AG04450 (cell line): Measurements from ENCODE around the gene CAPN13. TPM values are rescaled to one million over a fixed set of nuclear protein-coding genes. Genes with fewer than 3 reads are reported as not detected.

ENCODE experiments used
- CTCF ChIA-PET: fragments of 300-600, 350-600 bp; formaldehyde crosslinking; extraction: SDS; loops from one replicate; lab custom pipeline; 2022; ENCODE audit warnings: antibody characterized with exemption, inconsistent platforms; lab: Charles Lee
- POLR2A ChIA-PET: fragments of 350-600 bp; formaldehyde crosslinking; extraction: SDS; loops from one replicate; lab custom pipeline; 2021; ENCODE audit warnings: antibody characterized with exemption, inconsistent platforms; lab: Yijun Ruan, JAX
- DNase-seq: peaks from one replicate; pipeline ENCODE4 v3.0.0-alpha.2; 2011; ENCODE audit warnings: low read depth, low spot score
- H3K27ac ChIP-seq: one replicate; pipeline ENCODE4 v1.5.1; 2012; ENCODE audit warnings: low read depth, low read length, control low read depth
- H3K27me3 ChIP-seq: one replicate; pipeline ENCODE4 v1.6.0; 2012; ENCODE audit warnings: low read length; ENCODE audit not compliant: control insufficient read depth, insufficient read depth
- H3K4me3 ChIP-seq: 2 replicates; pipeline ENCODE4 v1.5.1; 2011; ENCODE audit warnings: mild to moderate bottlenecking, low read depth, low read length, control low read depth
- H3K9me3 ChIP-seq: 2 replicates; pipeline ENCODE4 v1.5.1; 2012; ENCODE audit warnings: low read length; ENCODE audit not compliant: control insufficient read depth, insufficient read depth
- polyA plus RNA-seq: library from polyadenylated mRNA; depleted of rRNA; stranded (reverse); fragments of >200 nt; gene quantifications from 2 replicates; pipeline ENCODE4 v1.2.3, GENCODE V29; 2011
- TF ChIP-seq, protein P1 (sequence below): IDR thresholded peaks from 2 replicates; pipeline ENCODE4 v1.5.1; 2011; ENCODE audit warnings: low read depth, low read length, control low read depth, inconsistent platforms

CAPN13 gene
- polyA plus RNA-seq, 1 experiment: not detected

DNA sequence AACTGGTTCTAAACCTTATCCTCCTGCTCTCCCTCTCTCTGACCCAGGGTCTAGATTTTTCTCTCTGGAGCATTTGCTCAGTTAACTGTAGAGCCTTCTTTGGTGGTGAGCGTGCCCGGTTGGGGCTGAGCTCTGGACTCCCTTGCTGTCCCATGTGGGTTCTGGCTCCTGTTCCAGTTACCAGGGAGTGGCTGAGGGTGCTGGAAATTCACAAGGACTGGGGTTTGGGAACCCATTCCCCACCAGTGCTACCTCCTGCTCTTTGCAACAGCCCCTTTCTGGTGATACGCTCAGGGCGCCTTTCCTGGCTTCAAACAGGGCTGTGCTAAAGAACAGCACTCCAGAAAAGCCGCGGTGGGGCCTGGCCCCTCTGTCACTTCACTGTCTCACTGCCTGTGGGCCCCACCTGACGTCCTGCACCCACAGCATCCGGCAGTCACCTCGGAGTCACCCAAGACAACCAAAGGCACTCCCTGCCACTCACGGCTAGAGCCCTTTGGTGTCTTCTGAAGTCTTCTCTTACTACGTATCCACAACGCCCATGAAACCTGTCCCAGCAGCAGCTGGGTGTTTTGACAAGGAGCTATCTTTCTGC, 41.3 kb downstream of the CAPN13 start:
- POLR2A ChIA-PET: no interaction called here
- no peak overlapping the region for H3K4me3 ChIP-seq
- peaks cover 7% of the 10 kb centered on the region for H3K27me3 ChIP-seq
- H3K9me3 ChIP-seq: no peaks in the 10 kb centered on the region
- TF ChIP-seq, protein P1, sequence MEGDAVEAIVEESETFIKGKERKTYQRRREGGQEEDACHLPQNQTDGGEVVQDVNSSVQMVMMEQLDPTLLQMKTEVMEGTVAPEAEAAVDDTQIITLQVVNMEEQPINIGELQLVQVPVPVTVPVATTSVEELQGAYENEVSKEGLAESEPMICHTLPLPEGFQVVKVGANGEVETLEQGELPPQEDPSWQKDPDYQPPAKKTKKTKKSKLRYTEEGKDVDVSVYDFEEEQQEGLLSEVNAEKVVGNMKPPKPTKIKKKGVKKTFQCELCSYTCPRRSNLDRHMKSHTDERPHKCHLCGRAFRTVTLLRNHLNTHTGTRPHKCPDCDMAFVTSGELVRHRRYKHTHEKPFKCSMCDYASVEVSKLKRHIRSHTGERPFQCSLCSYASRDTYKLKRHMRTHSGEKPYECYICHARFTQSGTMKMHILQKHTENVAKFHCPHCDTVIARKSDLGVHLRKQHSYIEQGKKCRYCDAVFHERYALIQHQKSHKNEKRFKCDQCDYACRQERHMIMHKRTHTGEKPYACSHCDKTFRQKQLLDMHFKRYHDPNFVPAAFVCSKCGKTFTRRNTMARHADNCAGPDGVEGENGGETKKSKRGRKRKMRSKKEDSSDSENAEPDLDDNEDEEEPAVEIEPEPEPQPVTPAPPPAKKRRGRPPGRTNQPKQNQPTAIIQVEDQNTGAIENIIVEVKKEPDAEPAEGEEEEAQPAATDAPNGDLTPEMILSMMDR: no peak
- DNase-seq: no peak
- no peak overlapping the region for H3K27ac ChIP-seq
- CTCF ChIA-PET: no interaction called here

DNA sequence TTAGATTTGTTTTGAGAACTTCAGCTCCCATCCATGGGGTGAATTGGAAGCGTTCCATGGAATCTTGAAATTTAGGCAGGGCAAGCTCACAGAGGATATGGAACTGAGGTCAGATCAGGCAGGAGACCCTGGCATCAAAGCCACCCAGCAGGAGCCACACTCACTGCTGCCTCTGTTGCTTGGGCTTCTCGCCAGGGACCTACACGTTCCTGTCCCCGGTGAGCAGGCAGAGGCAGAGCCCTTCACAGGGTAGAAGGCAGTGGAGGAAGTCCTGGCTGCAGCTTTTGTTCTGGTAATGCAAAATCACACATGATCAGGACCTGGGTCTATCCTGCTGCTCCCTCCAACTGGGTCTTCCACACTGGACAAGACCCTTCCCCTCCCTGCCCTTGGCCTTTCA, 42.1 kb downstream of the CAPN13 start:
- TF ChIP-seq, protein P1: no peak
- ChIA-PET CTCF (interaction anchor here (0.6 kb wide), 1 partner anchor 70 kb away, joined by 3 read pairs; no protein-coding TSS in a partner anchor), POLR2A (no interaction called here)
- H3K9me3 ChIP-seq: no peaks in the 10 kb centered on the region
- H3K4me3 ChIP-seq: no peak overlapping the region
- DNase-seq: no peak
- peaks cover 7% of the 10 kb centered on the region for H3K27me3 ChIP-seq
- H3K27ac ChIP-seq: no peak overlapping the region

DNA sequence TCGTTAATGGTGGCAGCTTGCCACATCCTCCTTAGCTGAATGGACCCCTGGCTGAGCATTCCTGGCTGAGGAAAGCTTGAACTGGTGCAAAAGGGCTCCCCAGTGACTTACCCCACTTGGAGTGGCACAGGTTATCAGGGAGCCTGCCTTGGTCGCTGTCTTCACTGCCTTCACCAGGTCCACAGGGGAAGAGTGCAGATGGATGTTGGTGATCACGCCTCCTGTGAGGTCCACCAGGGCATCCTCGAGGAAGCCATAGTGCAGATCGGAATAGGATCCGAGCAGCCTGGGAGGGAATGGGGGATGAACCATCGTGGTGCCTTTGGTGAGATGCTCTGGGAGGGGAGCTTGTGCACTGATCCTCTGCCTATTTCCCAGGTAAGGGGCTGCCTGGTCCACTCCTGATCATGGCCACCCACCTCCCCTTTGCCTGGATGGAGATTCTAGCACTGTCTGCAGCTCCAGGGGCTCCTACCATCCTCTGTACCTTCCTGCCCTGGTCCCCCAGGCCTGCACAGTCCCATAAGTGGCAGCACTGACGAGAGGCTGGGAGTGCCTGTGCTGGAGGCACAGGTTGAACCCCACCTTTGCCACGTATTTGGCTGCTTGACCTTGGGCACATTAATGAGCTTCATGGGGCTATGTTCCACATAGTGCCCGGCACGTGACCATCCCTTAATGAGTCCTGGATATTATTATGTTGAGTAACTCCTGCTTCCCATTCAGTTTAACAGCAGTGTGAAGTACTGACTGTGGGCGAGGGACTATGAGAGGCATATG, 43.0 kb downstream of the CAPN13 start:
- TF ChIP-seq, protein P1: no peak
- no peak for DNase-seq
- H3K27me3 ChIP-seq: peaks cover 7% of the 10 kb centered on the region
- ChIA-PET POLR2A (no interaction called here), CTCF (no interaction called here)
- H3K9me3 ChIP-seq: no peaks in the 10 kb centered on the region
- no peak overlapping the region for H3K27ac ChIP-seq
- H3K4me3 ChIP-seq: no peak overlapping the region

DNA sequence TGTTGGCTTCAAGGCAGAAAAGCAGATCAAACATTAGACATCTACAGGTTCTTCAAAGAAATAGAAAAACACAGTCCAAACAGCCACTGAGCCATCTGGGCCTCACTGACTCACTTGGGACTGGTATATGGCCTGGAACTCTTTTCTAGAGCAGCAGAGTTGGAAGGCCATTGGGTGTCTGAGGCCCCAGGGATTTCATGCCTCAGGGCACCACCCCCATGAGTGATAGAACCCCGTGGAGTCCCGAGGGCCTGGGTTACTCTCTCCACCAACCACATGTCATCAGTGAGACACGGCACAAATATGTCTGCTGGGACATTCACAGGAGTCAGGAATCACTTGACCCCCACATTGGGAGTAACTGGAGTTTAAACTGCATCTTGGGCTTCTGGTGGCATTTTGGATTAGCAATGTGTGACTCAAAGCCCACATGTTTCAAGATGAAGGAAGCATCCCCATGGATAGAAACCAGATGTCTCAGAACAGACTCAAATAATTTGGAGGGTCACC, 44.0 kb downstream of the CAPN13 start:
- ChIA-PET POLR2A (no interaction called here), CTCF (no interaction called here)
- H3K4me3 ChIP-seq: no peak overlapping the region
- TF ChIP-seq, protein P1: no peak
- no peaks in the 10 kb centered on the region for H3K9me3 ChIP-seq
- peaks cover 7% of the 10 kb centered on the region for H3K27me3 ChIP-seq
- no peak for DNase-seq
- no peak overlapping the region for H3K27ac ChIP-seq

DNA sequence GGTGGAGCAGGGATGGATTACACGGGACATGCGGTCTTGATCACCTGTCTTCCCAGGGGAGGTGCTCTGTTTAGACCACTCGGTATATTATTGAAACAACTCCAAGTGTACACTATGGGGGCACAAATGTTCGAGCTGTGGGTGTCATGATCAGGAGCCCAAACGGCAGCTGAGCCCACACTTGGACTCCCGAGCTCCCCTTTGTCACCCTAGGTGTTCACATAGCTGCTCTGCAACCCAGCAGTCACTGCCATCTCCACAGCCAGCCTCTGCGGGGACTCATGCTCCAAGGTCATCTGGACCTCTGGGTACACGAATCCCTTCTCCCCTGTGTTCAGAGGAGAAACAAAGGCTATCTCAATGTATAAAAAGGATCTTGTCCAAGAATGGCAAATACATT, 46.0 kb downstream of the CAPN13 start:
- POLR2A ChIA-PET: no interaction called here
- TF ChIP-seq, protein P1: no peak
- Histone ChIP-seq H3K27me3 (peaks cover 8% of the 10 kb centered on the region), H3K9me3 (no peaks in the 10 kb centered on the region), H3K4me3 (no peak overlapping the region), H3K27ac (no peak overlapping the region)
- CTCF ChIA-PET: no interaction called here
- no peak for DNase-seq
